Urothelium cell line (cell line): Measurements from ENCODE around the gene MMP11.

Experiments used
- DNase-seq: peaks from one replicate; pipeline ENCODE4 v3.0.0; 2011; ENCODE audit warnings: low spot score, mixed read lengths
- FAIRE-seq: peaks from 2 replicates; lab custom pipeline; 2011; peaks lifted over from hg19 to GRCh38; lab: Jason Lieb, UNC

Gene MMP11

DNA sequence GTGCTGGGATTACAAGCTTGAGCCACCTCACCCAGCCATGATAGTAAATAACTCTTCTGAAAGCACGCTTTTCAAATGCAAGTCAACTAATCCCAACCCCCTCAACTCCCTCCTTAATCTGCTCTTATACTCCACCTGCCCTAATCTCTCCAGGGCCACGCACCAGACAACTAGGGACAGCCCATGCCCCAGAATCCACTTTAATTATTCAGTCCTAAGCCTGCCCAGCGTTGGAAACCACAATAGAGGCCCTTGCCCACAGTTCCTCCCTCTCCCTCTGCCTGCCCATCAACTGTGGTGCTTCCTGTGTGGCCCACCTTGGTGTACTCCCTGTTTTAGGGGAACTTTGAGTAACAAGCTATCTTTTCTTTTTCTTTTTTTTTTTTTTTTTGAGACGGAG is 15.8 kb upstream of the MMP11 start:
- DNase-seq = no peak

DNA sequence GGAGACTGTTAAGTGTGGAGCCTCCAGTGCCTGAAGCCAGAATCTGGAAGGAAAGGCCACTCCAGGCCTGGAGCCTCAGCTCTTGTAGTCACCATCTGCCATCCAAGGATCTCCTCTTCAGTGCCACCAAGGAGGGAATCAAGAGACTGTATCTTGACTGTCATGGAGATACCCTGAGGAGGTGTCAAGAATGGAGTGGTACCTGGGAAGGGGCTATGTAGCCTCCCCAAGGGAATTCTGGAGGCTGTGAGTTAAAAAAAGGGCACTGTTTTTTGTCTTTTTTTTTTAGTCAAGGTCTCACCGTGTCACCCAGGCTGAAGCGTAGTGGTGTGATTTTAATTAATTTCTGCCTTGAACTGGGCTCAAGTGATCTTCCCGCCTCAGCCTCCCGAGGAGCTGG is 13.1 kb upstream of the MMP11 start:
- FAIRE-seq = no peak
- no peak for DNase-seq

More for the DNA sequence above, 15.8 kb upstream of the MMP11 start:
- FAIRE-seq = no peak

DNA sequence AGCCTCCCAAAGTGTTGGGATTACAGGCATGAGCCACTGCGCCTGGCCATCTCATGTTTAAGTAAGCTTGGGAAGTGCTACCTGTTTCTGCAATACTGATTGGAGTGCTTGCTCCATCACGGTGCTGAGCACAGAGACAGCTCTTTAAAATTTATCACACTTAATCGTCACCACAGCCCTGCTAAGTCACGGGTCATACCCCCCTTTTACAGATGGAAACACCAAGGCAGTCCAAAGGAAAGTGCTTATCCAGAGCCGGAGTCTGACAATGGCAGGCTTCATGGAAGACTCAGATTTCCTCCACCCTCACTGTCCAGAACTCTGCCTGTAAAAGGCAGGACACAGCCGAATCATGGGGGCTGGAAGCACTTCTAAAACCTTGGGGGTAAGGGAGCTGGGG is 12.6 kb upstream of the MMP11 start:
- no peak for DNase-seq
- no peak for FAIRE-seq

DNA sequence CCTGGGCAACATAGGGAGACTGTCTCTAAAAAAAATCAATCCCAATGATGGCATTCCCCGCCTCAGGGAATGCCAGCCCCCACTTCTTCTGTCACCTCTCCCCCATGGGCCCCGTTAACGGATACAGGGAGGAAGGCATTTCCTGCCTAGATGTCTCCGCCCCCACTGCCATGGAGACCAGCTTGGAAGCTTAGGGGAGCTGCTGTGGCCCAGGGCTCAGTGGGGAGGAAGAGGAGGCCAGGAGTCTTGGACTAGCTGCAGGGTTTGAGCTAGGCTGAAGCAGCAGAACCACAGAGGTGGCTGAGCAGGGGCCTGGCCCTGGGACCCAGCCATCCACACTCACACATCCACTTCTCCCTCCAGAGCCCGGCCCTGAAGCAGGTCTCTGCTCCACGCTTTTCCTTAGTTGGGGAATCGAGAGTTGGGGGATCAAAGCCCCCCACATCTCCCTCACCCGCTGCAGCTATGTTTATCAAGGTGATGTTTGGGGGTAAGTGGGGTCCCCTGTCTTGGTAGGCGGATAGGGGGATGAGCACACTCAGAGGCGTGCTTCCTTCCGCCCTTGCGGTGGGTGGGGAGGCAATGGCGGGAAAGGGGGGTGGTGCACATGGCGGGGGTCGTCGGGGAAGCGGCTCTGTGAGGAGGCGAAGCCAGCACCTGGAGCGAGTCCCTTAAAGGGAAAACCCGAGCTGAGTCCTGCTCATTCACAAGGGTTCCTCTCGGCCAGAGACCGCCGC is 9.6 kb upstream of the MMP11 start, which contains the start of gene C22orf15:
C22orf15 (plus strand) TSS at position 149 of the 737 bp plus-strand sequence; CDS start at position 466, 317 bp downstream.
- DNase-seq = no peak
- peak; percentile 30 for FAIRE-seq

DNA sequence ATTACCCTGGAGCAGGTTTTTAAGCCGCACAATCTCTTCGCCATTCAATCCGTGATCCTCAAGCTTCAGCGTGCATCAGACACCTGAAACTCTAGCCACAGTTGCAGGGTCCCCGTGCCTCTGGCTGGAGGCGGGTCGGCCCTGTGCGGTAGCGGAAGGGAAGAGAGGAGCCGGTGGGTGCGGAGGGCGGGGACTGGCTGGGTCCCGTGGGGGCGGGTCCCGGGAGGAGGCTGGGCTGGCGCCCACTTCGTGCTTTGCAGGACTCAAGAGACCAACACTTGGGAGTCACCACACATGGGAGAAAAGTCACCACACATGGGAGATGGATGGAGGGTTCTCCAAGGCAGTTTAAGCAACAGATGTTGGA is 9.1 kb upstream of the MMP11 start:
- no peak for FAIRE-seq
- no peak for DNase-seq

DNA sequence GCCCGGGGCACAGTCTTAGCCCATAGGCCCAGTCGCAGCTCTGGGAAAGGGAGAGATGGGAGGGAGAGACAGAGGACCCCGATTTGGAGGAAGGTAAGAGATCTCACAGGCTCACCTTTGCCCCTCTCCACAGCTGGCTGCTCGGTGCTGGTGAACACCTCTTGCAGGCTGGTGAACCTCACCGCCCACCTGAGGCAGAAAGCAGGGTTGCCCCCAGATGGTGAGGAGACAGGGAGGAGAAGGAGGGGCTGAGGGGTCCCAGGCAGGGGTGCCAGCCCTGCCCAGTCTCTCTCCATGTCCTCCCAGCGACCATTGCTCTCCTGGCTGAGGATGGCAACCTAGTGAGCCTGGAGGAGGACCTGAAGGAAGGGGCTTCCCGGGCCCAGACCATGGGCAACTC is 8.7 kb upstream of the MMP11 start:
- DNase-seq (no peak), FAIRE-seq (no peak)

DNA sequence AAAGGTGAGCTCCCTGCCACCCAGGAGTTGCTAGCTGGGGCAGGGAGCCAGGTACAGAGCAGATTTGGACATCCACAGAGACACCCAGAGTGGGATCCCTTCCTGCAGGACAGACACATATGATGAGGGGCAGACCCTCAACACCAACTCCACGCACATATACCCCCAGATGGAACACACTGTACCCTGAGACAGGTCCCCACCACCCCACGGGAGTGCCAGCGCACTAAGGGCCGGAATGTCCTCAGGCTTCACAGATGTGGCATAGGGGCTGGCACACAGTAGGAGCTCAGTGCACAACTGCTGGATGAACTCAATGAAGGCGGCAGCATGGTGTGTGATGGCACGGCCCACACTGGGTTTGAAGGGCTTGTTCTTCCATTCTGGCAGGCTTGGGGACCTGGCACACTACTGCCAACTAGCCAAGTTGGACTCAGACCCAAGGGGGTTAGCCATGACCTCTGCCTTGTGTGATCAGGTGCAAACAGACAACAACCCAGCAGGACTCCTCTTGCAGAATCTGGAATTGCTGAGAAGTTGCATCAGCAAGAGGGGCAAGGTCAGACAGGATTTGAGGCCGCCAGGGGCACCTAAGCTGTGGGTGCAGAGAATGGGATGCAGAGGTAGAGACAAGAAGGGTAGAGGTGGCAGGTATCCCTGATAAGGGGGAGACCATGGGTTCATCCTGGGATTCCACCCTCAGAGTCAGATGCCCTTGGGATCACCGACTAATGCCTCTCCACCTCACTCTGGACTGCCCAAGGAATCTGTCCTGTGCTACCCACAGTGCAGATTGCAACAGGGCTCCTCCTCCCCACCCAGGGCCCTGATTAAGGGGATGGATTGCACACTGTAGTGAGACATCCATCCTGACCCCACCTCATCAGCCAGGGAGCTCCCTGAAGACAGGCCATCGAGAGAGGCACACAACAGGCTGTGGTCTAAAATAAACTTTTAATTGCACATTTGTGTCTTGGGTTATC is 7.5 kb upstream of the MMP11 start:
- FAIRE-seq (peak; percentile 80), DNase-seq (no peak)

DNA sequence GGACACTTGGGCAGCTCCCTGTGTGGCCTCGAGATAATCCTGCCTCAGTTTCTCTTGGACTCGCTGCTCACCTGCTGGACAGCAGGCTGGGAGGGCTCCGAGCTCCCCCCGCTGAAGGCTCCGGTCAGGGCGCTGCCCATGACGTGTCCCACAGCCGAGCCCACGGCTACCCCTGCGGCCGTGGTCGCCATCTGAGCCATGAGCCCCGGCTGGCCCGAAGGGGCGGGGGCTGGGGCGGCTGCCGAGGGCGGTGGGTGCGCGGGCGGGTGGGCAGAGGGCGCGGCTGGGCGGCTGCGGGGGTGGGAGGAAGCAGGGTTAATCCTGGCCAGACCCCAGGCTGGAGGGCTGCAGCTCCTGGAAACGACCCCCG is 5.4 kb upstream of the MMP11 start:
- DNase-seq (no peak), FAIRE-seq (no peak)

DNA sequence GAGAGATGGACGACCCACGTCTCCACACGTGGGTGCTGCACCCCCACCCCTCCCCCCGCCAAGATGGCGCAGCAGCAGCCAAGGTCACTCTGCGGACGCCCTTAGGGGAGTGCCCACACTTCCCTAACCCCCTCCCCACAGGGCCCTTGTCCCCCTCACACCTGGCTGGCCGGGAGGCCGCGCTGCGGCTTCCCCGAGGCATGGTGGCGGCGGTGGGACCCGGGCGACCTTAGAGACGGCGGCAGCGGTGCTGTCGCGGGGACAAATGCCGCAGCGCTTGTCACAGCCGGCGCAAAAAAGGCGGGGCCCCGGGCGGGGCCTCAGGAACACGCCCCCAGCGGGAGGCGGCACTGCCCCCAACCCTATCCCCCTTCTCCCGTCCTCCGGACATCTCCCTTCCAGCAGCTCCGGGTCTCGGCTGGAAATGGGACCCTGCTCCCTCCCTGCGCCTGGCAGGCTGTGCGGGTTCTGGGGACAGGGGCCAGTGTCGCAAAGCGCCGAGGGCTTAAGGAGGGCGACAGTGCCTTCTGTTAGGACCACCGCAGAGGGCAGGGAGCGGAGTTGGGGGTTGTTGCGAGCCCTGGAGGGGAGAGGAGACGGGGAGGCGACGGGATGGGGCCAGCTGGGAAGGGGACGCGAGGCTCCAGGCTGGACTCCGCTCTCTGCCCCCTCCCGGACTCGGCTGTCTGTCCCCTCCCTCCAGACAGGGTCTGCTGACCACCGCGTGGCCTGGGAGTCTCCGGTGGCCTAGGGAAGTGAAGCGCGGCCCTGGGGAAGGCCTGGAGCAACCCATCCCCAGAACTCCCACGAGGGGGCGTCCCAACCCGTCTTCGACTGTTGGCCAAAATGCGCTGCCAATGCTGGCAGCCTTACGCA is 4.7 kb upstream of the MMP11 start, which contains the start of gene CHCHD10:
CHCHD10 (minus strand) TSS at position 300 of the 876 bp plus-strand sequence; CDS start at position 202, 98 bp downstream.
- FAIRE-seq = no peak
- no peak for DNase-seq

DNA sequence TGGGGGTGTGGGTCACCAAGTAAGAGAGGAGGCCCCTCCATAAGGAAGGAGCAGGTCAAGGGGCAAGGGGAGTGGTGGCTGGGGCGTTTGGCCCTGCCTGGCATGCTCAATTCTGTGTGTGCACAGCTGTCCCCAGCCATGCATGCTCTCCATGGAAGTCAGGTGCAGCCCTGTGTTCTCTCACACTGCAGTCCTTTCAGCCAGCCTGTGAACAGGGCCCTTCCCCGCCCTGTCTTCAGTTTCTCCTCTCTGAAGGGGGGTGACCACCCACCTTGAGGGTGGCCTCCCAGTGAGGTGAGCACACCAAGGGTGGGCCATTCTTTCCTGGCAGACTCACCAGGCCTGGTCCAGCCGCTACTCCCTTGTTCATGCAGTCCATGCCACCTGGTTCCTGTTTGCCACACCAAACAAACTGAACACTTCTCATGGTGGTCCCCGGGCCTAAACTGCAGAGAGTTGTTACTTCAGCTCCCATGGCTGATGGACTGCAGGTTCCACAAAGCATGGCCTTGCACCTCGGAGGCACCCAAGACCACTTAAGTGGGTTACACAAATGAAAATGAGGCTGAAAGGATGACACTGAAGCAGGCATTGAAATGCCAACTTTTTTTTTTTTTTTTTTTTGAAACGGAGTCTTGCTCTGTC is 3.2 kb upstream of the MMP11 start:
- DNase-seq (no peak), FAIRE-seq (peak; percentile 79)

DNA sequence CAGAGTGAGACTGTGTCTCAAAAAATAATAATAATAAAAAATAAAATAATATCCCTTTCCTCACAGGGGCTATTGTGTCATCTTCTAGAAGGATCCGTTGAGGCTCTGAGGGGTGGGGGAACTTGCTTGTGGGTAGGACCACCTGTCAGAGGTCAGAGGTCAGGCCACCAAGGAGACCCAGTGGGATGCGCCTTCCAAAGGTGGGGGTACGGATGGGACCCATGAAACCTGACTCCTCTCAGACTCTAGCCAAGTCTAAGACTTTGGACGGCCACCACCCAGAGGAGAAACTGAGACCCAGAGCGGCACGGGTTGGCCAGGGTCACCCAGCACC is 367 bp upstream of the MMP11 start:
- no peak for FAIRE-seq
- no peak for DNase-seq

DNA sequence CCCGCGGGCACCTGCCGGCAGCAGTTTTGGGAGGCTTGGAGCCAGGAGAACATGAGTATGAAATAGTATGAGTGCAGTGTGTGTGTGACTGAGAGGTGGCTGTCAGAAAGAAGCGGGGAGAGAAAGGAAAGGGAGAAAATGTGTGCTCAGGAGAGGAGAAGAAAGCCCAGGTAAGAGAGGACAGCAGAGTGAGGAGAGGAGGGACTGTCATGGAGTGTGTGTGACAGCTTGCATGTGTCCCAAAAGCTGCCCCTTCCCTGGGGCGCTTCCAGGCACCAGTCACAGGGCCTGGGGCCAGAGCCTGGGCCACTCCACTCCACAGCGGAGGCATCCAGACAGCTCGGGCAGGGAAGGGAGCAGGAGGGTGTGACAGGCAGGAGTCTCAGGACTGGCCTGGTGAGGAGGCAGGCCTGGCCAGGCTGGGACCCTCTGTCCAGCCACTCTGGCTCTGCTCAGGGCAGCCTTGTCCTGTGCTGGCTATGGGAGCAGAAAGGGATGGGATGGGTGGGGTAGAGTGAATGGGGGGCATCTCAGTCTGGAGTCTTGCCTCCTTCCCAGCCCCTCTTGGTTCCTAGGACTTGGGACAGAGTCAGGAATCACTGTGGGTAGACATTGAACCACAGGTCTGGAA is 949 bp downstream of the MMP11 start:
- DNase-seq (no peak), FAIRE-seq (peak; percentile 32)

DNA sequence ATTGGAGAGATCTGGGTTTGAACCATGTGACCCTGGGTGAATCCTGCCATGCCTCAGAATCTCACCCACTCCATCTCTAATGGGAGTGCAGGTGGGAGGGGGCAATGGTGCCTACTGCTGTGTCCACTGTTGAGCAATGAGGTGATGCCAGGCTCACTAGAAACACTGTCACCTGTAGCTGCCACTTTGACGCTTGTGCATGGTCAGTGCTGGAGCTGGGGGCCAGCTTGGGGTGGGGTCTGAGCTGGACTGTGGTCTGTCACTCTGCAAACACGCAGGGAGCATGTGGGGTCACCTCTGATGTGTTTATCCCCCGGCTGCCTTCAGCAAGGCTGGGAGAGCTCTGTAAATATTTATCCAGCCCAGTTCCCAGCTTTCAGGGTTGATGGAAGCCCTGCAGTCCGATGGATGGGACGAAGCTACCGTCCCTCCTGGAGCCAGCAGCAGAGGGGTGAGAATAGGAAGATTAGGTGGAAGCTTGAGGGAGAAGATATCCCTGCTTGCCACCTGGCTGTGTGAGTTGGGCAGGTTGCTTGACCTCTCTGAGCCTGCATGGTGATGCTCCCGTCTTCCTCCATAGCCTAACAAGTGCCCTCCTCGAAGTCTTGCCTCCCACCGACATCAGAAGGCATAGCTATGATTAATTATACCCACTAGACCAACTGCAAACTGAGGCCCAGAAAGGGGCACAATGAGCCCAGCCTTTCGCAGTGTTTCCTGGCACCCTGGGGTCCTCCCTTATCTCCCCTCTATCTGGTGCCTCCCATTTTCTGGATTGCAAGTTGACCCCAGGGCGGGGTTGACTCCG is 1.7 kb downstream of the MMP11 start:
- FAIRE-seq (peak; percentile 89), DNase-seq (no peak)

DNA sequence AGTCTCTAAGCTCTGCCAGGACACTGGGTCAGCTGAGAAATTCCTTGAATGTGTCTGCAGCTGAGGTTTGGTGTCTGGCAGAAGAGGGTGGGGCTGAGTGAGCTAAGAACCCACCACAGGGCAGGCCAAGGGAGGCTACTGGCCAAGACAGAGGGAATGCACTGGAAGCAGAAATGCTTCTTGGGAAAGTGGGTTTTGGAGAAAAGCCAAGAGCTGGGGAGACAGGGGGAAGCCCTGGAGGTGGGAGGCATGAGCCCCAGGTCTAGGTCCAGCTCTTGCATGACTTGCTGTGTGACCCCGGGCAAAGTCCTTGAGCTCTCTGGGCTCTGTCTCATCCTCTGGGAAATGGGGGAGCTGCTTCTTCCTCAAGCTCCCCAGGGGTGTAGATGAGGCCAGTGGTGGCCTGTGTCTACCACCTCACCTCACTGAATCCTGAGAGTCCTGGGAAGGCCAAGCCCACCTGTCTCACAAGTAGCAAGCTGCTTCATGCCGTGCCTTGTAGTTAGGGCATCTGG is 2.3 kb downstream of the MMP11 start:
- FAIRE-seq (no peak), DNase-seq (peak; percentile 77)

DNA sequence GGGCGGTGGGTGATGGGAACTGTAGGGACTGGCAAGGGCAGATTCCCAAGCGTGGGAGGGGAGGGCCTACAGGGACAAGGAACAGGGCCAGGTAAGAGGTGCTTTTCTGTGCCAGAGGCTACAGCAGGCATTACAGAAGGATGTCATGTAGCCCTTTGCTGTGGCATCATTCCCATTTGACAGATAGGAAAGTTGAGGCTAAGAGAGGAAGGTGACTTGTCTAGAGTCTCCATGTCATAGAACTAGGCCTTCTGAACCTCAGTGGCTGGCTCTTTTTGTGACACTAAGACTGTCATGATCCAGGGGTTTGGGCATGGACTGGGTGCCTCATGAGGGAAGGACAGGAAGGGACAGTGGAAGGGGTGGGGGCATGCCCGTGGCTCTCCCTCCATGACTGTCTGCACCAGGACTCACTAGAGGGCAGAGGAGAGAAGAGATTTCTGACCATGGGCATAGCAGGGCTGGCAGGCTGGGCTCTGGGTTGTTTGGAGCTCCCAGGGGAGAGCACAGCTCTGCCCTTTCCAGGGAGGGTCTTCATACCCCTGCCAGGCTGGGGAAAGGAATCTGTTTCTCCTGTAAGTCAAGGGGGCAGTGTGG is 3.2 kb downstream of the MMP11 start:
- no peak for DNase-seq
- FAIRE-seq = no peak

DNA sequence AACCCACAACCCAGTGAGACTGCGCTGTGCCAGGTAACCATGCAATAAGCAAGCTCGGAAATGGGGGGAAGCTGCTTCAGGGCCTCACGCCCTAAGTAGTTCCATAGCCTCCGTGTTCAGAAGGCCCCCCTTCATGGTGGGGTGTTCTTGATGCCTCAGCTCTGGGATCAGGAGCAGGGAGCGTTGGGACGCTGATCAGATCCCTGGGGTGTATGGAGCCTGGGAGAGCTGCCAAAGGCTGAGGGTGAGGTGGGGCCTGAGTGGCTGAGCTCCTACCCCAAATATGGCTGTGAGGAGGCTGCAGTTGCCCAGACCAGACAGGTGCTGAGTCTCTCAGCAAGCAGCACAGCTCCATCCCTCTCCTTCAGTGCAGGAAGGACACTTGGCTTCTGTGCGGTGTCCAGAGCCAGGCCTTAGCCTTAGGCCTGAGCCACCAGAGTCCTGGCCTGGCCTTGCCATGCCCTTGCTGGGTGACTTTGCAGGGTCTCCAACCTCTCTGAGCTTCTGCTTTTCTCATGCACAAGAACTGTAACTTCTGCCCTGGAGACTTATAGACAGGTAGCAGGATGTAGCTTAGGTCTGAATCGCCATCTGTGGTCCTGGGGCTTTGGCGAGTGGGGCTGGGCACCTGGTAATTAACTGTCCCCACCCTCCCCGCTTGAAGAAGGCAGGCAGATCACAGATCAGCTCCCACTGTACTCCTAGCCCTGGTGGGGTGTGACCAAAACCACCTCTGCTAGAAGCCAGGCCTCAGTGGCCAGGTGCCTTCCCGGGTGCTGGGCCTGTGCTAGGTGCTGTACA is 5.3 kb downstream of the MMP11 start:
- FAIRE-seq = no peak
- DNase-seq = no peak

DNA sequence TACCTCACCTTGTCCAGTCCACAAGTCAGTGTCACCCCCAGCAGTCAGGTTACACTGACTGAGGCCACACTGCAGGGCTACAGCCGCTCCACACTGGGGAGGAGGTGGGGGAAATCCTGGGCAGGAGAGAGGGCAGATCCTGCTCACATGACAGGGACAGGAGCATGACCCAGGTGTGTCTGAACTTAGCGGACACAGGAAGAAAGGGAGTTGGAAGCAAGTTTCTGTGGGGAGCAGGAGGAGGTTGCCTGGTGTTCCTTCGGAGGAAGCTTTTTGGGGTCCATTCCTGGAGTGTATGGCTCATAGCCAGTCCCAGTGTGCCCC is 5.9 kb downstream of the MMP11 start:
- peak; percentile 88 for FAIRE-seq
- DNase-seq = no peak

DNA sequence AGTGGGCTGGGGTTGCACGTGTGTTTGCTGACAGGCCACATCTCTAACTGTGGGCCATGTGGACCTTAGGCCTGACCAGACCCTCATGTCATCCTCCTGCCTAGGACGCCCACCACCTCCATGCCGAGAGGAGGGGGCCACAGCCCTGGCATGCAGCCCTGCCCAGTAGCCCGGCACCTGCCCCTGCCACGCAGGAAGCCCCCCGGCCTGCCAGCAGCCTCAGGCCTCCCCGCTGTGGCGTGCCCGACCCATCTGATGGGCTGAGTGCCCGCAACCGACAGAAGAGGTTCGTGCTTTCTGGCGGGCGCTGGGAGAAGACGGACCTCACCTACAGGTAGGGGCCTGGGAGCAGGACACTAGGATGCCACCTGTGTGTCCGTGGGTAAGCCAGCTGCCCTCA is 6.4 kb downstream of the MMP11 start:
- peak; percentile 58 for FAIRE-seq

More for the DNA sequence above, 6.4 kb downstream of the MMP11 start:
- no peak for DNase-seq
